GM12878 (cell line): Measurements from ENCODE around the gene CD151. TPM values are rescaled to one million over a fixed set of nuclear protein-coding genes. Genes with fewer than 3 reads are reported as not detected.

Experiments
- ATAC-seq: fragments of 200-7000 bp; cut with Tn5 transposase; 3 replicates; pipeline ENCODE4 v1.9.1; 2020; ENCODE audit warnings: mild to moderate bottlenecking, moderate library complexity
- BruUV-seq: library from RNA; stranded (reverse); fragments of 400-500 nt; replicated peaks from 2 replicates; lab custom pipeline; 2021; lab: Mats Ljungman, UMichigan
- CTCF ChIA-PET: fragments of 300-600 bp; sonication (Branson Sonifier 250); formaldehyde crosslinking; extraction: SDS; loops from one replicate; lab custom pipeline; 2021; ENCODE audit warnings: inconsistent platforms; lab: Yijun Ruan, JAX
- POLR2A ChIA-PET: fragments of 350-600 bp; formaldehyde crosslinking; extraction: SDS; loops from one replicate; lab custom pipeline; 2021; ENCODE audit warnings: inconsistent platforms; lab: Charles Lee
- RAD21 ChIA-PET: fragments of 300-600 bp; sonication (Branson Sonifier 250); formaldehyde crosslinking; loops from one replicate; lab custom pipeline; 2023; ENCODE audit warnings: antibody characterized with exemption; ENCODE audit not compliant: unreplicated experiment; lab: Charles Lee
- SMC1A ChIA-PET: fragments of 300-600 bp; sonication (Branson Sonifier 250); formaldehyde crosslinking; loops from one replicate; lab custom pipeline; 2023; ENCODE audit not compliant: unreplicated experiment, uncharacterized antibody; lab: Charles Lee
- DNase-seq: peaks from one replicate; pipeline ENCODE4 v3.0.0-alpha.2; 2011; ENCODE audit warnings: low read depth, low spot score
- FAIRE-seq: peaks from 3 replicates; lab custom pipeline; 2011; peaks lifted over from hg19 to GRCh38; lab: Jason Lieb, UNC
- H2AFZ ChIP-seq: 2 replicates; pipeline ENCODE4 v1.6.0; 2011; ENCODE audit warnings: low read depth, low read length, control low read depth; ENCODE audit not compliant: control insufficient read depth
- H3K27ac ChIP-seq: 2 replicates; pipeline ENCODE4 v1.5.1; 2011; ENCODE audit warnings: control low read depth; ENCODE audit not compliant: control insufficient read depth, insufficient read depth
- H3K27me3 ChIP-seq, 2 experiments: replicated peaks in 1 of 2; 2 replicates each; pipeline versions ENCODE4 v1.6.0 to v1.6.1; 2011; ENCODE audit warnings: low read length in 1 of 2; ENCODE audit not compliant: control insufficient read depth in 2 of 2, insufficient read depth in 2 of 2
- H3K36me3 ChIP-seq, 2 experiments: 2 replicates each; pipeline ENCODE4 v1.5.1; 2011; ENCODE audit warnings: low read length in 1 of 2; ENCODE audit not compliant: control insufficient read depth in 2 of 2, insufficient read depth in 2 of 2
- H3K4me1 ChIP-seq: 2 replicates; pipeline ENCODE4 v1.6.1; 2011; ENCODE audit warnings: mild to moderate bottlenecking, low read length, moderate library complexity, mixed read lengths; ENCODE audit not compliant: control insufficient read depth, insufficient read depth
- H3K4me2 ChIP-seq: 2 replicates; pipeline ENCODE4 v1.6.0; 2011; ENCODE audit warnings: control low read depth; ENCODE audit not compliant: control insufficient read depth, insufficient read depth
- H3K4me3 ChIP-seq: fragments of 200-600 bp; sonication (generic); 2 replicates; pipeline ENCODE4 v1.5.1; 2016
- H3K79me2 ChIP-seq: 2 replicates; pipeline ENCODE4 v1.6.0; 2011; ENCODE audit warnings: low read length; ENCODE audit not compliant: control insufficient read depth, insufficient read depth
- H3K9ac ChIP-seq: 2 replicates; pipeline ENCODE4 v1.8.0; 2011; ENCODE audit warnings: low read length, control low read depth, mixed read lengths; ENCODE audit not compliant: control insufficient read depth, insufficient read depth
- H3K9me3 ChIP-seq: replicated peaks from 3 replicates; pipeline ENCODE4 v1.5.1; 2011; ENCODE audit warnings: mild to moderate bottlenecking, low read length; ENCODE audit not compliant: control insufficient read depth, insufficient read depth
- H4K20me1 ChIP-seq: 2 replicates; pipeline ENCODE4 v1.6.0; 2011; ENCODE audit not compliant: control insufficient read depth, insufficient read depth
- BACH1 ChIP-seq: fragments of 450-650 bp; IDR thresholded peaks from 2 replicates; pipeline ENCODE4 v1.6.1; 2017; ENCODE audit warnings: mild to moderate bottlenecking, borderline replicate concordance
- EGR1 ChIP-seq, 2 experiments: IDR thresholded peaks; 1 replicate in 1 of 2; 2 replicates in 1 of 2; pipeline ENCODE4 v1.6.1; 2011 to 2012; ENCODE audit warnings: low read depth in 2 of 2, low read length in 2 of 2, borderline replicate concordance in 1 of 2, mild to moderate bottlenecking in 1 of 2, moderate library complexity in 1 of 2
- ESRRA ChIP-seq: IDR thresholded peaks from 2 replicates; pipeline ENCODE4 v1.6.1; 2012; ENCODE audit warnings: mild to moderate bottlenecking, low read length, improper control_type of control experiment
- HCFC1 ChIP-seq: fragments of 150-350 bp; IDR thresholded peaks from 2 replicates; pipeline ENCODE4 v1.6.1; 2014; ENCODE audit warnings: low read length
- HDAC6 ChIP-seq: fragments of 200-600 bp; sonication (generic); IDR thresholded peaks from one replicate; pipeline ENCODE4 v1.8.0; 2017; ENCODE audit warnings: antibody characterized with exemption; ENCODE audit not compliant: unreplicated experiment
- KAT2A ChIP-seq: conservative IDR thresholded peaks from 2 replicates; pipeline ENCODE4 v1.6.1; 2011; ENCODE audit warnings: low read depth, low read length; ENCODE audit not compliant: control insufficient read depth
- MEF2B ChIP-seq: fragments of 450-650 bp; IDR thresholded peaks from 2 replicates; pipeline ENCODE4 v1.6.1; 2018; ENCODE audit warnings: mild to moderate bottlenecking, moderate library complexity; ENCODE audit not compliant: partially characterized antibody, poor library complexity, severe bottlenecking
- MYC ChIP-seq: IDR thresholded peaks from 2 replicates; pipeline ENCODE4 v1.6.1; 2011; ENCODE audit warnings: mild to moderate bottlenecking, low read length, moderate library complexity, inconsistent platforms; ENCODE audit not compliant: insufficient read depth, insufficient replicate concordance, insufficient read length, severe bottlenecking
- PAX8 ChIP-seq: fragments of 450-650 bp; IDR thresholded peaks from 2 replicates; pipeline ENCODE4 v1.6.1; 2017; ENCODE audit warnings: mild to moderate bottlenecking, moderate library complexity
- RAD21 ChIP-seq: IDR thresholded peaks from 2 replicates; pipeline ENCODE4 v1.6.1; 2011; ENCODE audit warnings: mild to moderate bottlenecking, low read depth, low read length, moderate library complexity; ENCODE audit not compliant: insufficient read depth
- RUNX3 ChIP-seq: IDR thresholded peaks from 2 replicates; pipeline ENCODE4 v1.6.1; 2012; ENCODE audit warnings: low read length, inconsistent platforms
- SMC3 ChIP-seq: IDR thresholded peaks from 2 replicates; pipeline ENCODE4 v1.6.1; 2011; ENCODE audit warnings: low read length, improper control_type of control experiment, borderline replicate concordance
- TCF7 ChIP-seq: IDR thresholded peaks from 2 replicates; pipeline ENCODE4 v1.6.1; 2014; ENCODE audit warnings: antibody characterized with exemption, borderline replicate concordance
- YBX1 ChIP-seq: fragments of 450-650 bp; IDR thresholded peaks from 2 replicates; pipeline ENCODE4 v1.6.1; 2016; ENCODE audit warnings: antibody characterized with exemption
- WGBS: methylation state at CpG from one replicate; pipeline ENCODE4 v1.1.6; 2016; ENCODE audit warnings: low lambda C conversion rate; ENCODE audit not compliant: insufficient replicate concordance, insufficient coverage; ENCODE audit errors: missing lambda C conversion rate; 5-methylcytosine and 5-hydroxymethylcytosine counted together
- in situ Hi-C: fragments of 300-500 bp; cut with MboI; formaldehyde crosslinking; loops from 9 replicates; pipeline ENCODE4 v1.14.3; 2018; ENCODE audit warnings: mixed read lengths
- intact Hi-C: fragments of 100-400 bp; cut with micrococcal nuclease; formaldehyde crosslinking; loops from one replicate; pipeline ENCODE4 v1.14.2; 2022; ENCODE audit not compliant: unreplicated experiment
- polyA plus RNA-seq, 11 experiments: library from polyadenylated mRNA; depleted of rRNA in 4 of 11; unstranded in 6 of 11; stranded (reverse) in 5 of 11; fragments of >200 nt; fragmentation: Nextera tagmentation in 4 of 11; fragmentation: Illumina TruSeq in 1 of 11; extraction: Ambion mirVana in 4 of 11; extraction: Trizol in 1 of 11; gene quantifications; 1 replicate in 1 of 11; 2 replicates in 10 of 11; pipeline versions ENCODE4 v1.2.1 to v1.2.3, GENCODE V29; 2011 to 2016; ENCODE audit warnings: inconsistent platforms in 2 of 11, missing spikeins in 2 of 11, low read depth in 1 of 11
- total RNA-seq, 4 experiments: library from RNA; depleted of rRNA in 3 of 4; stranded (reverse); fragments of >200 nt in 3 of 4; fragmentation: Illumina TruSeq in 1 of 4; extraction: Trizol in 1 of 4; gene quantifications; 2 replicates each; pipeline versions ENCODE4 v1.2.1 to v1.2.3, GENCODE V29; 2013 to 2021
- TF ChIP-seq, protein P1 (sequence below): IDR thresholded peaks from 2 replicates; pipeline ENCODE4 v1.6.1; 2012; ENCODE audit warnings: mild to moderate bottlenecking, low read depth, low read length
- TF ChIP-seq, protein P2 (sequence below): fragments of 450-650 bp; IDR thresholded peaks from 2 replicates; pipeline ENCODE4 v1.6.1; 2014; ENCODE audit warnings: mild to moderate bottlenecking

The CD151 gene
- total and polyA plus RNA-seq, 10 of the 15 experiments (the other 5 are each of a cell fraction or from before 2014, with no cell fraction given): 0.52 to 41.7 (median 14.7) TPM

DNA sequence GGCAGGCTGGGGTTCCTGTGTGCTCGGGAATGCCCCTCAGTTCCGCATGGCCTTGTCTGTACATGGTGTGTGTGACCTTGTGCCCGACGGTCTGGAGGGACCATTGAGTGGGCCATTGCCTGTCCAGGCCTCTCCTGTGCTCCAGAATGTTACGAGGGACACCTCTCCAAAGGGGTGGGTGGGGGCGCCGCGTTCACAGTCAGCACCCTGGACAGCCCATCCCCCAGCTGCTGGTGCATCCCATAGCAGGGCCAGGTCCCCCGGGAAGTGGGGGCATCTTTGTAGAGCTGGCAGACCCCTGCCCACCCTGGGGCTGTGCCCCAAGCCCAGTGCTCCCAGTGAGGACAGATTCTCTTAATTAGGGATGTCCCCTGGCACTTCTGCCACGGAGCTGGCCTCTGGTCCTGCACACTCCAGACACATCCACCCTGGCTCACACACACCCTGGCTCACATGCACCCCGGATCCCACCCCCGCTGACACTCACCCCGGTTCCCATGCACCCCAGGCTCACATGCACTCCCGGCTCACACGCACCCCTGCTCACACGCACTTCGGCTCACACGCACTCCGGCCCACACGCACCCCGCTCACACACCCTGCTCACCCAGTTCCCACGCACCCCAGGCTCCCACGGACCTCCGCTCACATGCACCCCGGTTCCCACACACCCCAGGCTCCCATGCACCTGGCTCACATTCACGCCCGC lies 25.5 kb downstream of the CD151 start:
- CTCF ChIA-PET: no interaction called here
- no peak for FAIRE-seq

DNA sequence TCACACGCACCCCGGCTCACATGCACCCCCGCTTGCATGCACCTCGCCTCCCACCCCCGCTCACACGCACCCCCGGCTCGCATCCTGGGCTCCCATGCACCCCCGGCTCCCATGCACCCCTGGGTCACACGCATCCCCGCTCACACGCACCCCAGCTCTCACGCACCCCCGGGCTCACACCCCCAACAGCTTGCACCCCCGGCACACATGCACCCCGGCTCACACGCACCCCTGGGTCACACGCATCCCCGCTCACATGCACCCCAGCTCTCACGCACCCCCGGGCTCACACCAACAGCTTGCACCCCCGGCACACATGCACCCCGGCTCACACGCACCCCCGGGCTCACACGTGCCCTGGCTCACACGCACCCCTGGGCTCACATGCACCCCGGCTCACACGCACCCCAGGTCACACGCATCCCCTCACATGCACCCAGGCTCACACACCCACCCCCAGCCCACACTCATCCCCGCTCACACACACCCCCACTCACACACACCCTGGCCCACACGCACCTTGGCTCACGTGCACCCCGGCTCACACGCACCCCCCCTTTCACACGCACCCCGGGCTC lies 26.1 kb downstream of the CD151 start:
- intact Hi-C loops: no loop called here
- Histone ChIP-seq H3K27ac (no peak overlapping the region), H3K36me3 (no peaks in the 10 kb centered on the region), H3K4me3 (no peak overlapping the region), H4K20me1 (no peaks in the 10 kb centered on the region), H3K4me2 (no peak overlapping the region), H3K79me2 (no peaks in the 10 kb centered on the region), H3K27me3 (no peaks in the 10 kb centered on the region), H2AFZ (no peak overlapping the region), H3K9ac (no peak overlapping the region), H3K9me3 (no peaks in the 10 kb centered on the region), H3K4me1 (no peaks in the 10 kb centered on the region)
- ATAC-seq (no peak), DNase-seq (no peak), FAIRE-seq (no peak)
- ChIA-PET SMC1A (no interaction called here), POLR2A (interaction anchor here (0.7 kb wide), 1 partner anchor 417 kb away, joined by 3 read pairs; no protein-coding TSS in a partner anchor), RAD21 (interaction anchor here (0.9 kb wide), 1 partner anchor 14 kb away, joined by 3 read pairs; no protein-coding TSS in a partner anchor), CTCF (no interaction called here)
- WGBS: 90% methylated on average over 25 of the region's 37 CpGs
- in situ Hi-C loops: no loop called here
- BruUV-seq: no TSS peak
- TF ChIP-seq HDAC6 (no peak), SMC3 (no peak), MEF2B (no peak), HCFC1 (no peak), BACH1 (no peak), ESRRA (no peak), PAX8 (no peak)
- TF ChIP-seq, protein P1, sequence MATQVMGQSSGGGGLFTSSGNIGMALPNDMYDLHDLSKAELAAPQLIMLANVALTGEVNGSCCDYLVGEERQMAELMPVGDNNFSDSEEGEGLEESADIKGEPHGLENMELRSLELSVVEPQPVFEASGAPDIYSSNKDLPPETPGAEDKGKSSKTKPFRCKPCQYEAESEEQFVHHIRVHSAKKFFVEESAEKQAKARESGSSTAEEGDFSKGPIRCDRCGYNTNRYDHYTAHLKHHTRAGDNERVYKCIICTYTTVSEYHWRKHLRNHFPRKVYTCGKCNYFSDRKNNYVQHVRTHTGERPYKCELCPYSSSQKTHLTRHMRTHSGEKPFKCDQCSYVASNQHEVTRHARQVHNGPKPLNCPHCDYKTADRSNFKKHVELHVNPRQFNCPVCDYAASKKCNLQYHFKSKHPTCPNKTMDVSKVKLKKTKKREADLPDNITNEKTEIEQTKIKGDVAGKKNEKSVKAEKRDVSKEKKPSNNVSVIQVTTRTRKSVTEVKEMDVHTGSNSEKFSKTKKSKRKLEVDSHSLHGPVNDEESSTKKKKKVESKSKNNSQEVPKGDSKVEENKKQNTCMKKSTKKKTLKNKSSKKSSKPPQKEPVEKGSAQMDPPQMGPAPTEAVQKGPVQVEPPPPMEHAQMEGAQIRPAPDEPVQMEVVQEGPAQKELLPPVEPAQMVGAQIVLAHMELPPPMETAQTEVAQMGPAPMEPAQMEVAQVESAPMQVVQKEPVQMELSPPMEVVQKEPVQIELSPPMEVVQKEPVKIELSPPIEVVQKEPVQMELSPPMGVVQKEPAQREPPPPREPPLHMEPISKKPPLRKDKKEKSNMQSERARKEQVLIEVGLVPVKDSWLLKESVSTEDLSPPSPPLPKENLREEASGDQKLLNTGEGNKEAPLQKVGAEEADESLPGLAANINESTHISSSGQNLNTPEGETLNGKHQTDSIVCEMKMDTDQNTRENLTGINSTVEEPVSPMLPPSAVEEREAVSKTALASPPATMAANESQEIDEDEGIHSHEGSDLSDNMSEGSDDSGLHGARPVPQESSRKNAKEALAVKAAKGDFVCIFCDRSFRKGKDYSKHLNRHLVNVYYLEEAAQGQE: no peak
- TF ChIP-seq, protein P2, sequence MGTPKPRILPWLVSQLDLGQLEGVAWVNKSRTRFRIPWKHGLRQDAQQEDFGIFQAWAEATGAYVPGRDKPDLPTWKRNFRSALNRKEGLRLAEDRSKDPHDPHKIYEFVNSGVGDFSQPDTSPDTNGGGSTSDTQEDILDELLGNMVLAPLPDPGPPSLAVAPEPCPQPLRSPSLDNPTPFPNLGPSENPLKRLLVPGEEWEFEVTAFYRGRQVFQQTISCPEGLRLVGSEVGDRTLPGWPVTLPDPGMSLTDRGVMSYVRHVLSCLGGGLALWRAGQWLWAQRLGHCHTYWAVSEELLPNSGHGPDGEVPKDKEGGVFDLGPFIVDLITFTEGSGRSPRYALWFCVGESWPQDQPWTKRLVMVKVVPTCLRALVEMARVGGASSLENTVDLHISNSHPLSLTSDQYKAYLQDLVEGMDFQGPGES: no peak

More for the DNA sequence above, 25.5 kb downstream of the CD151 start:
- SMC1A ChIA-PET: no interaction called here
- WGBS: 59% methylated on average over 25 of the region's 27 CpGs
- H3K27ac ChIP-seq: no peak overlapping the region
- ATAC-seq (no peak), DNase-seq (no peak)
- H3K4me1 ChIP-seq: no peaks in the 10 kb centered on the region
- H4K20me1 ChIP-seq: no peaks in the 10 kb centered on the region
- no peak overlapping the region for H3K9ac ChIP-seq
- no peaks in the 10 kb centered on the region for H3K79me2 ChIP-seq
- no TSS peak for BruUV-seq
- in situ Hi-C loops: no loop called here
- H3K36me3 ChIP-seq: no peaks in the 10 kb centered on the region
- POLR2A ChIA-PET: interaction anchor here (0.7 kb wide), 1 partner anchor 418 kb away, joined by 3 read pairs; no protein-coding TSS in a partner anchor
- H3K4me2 ChIP-seq: no peak overlapping the region
- no peaks in the 10 kb centered on the region for H3K9me3 ChIP-seq
- no peak overlapping the region for H2AFZ ChIP-seq
- no peaks in the 10 kb centered on the region for H3K27me3 ChIP-seq
- H3K4me3 ChIP-seq: no peak overlapping the region
- TF ChIP-seq RUNX3: no peak
- TF ChIP-seq KAT2A: no peak
- no peak for TF ChIP-seq YBX1
- TF ChIP-seq TCF7: no peak
- no peak for TF ChIP-seq RAD21
- no peak for TF ChIP-seq EGR1 (IDR thresholded peaks at IDR 0.05; ENCODE audit: borderline replicate concordance in 1 of 2, low read depth in 2 of 2, low read length in 2 of 2)
- no peak for TF ChIP-seq MYC
- RAD21 ChIA-PET: interaction anchor here (0.9 kb wide), 1 partner anchor 13 kb away, joined by 3 read pairs; no protein-coding TSS in a partner anchor
- intact Hi-C loops: no loop called here
